Lower lobe of right lung (tissue), 2 donors: Measurements from ENCODE around the gene MYOM1. TPM values are rescaled to one million over a fixed set of nuclear protein-coding genes. Genes with fewer than 3 reads are reported as not detected.

Source experiments
- ATAC-seq, 2 donors: fragments of 200-7000 bp; cut with Tn5 transposase; one replicate each; pipeline ENCODE4 v1.9.1; 2020 to 2022; ENCODE audit warnings: mild to moderate bottlenecking in 2 of 2, moderate library complexity in 2 of 2
- DNase-seq: peaks from one replicate; pipeline ENCODE4 v3.0.0-alpha.2; 2020
- H3K27ac ChIP-seq: fragments of 200-600 bp; one replicate; pipeline ENCODE4 v1.8.0; 2022
- H3K27me3 ChIP-seq: fragments of 200-600 bp; one replicate; pipeline ENCODE4 v1.8.0; 2022; ENCODE audit warnings: low read depth
- H3K36me3 ChIP-seq: fragments of 200-600 bp; one replicate; pipeline ENCODE4 v1.8.0; 2022; ENCODE audit warnings: mild to moderate bottlenecking
- H3K4me1 ChIP-seq: fragments of 200-600 bp; one replicate; pipeline ENCODE4 v1.8.0; 2022
- H3K4me3 ChIP-seq: fragments of 200-600 bp; one replicate; pipeline ENCODE4 v1.8.0; 2022; ENCODE audit warnings: mild to moderate bottlenecking
- H3K9me3 ChIP-seq: fragments of 200-600 bp; one replicate; pipeline ENCODE4 v1.8.0; 2022
- intact Hi-C: fragments of 100-400 bp; cut with DNase I; formaldehyde crosslinking; loops from one replicate; pipeline ENCODE4 v1.11.0; 2022
- total RNA-seq: library from RNA; stranded (reverse); fragmentation: NEBNext Ultra II Directional; extraction: Animal tissue kit (Norgen Biotek cat#: 25700); gene quantifications from one replicate; pipeline ENCODE4 v1.2.1, GENCODE V29; 2021
- TF ChIP-seq, protein P1 (sequence below): fragments of 200-600 bp; IDR thresholded peaks from one replicate; pipeline ENCODE4 v1.8.0; 2022; ENCODE audit warnings: antibody characterized with exemption, mild to moderate bottlenecking
- donor health status: DM: no; HTN: yes; CAD: no; lungs with severe emphysema.

MYOM1 gene
- total RNA-seq, 1 donor from 2014 or later, result 5.0 TPM

- H3K36me3 ChIP-seq, result no peaks in the 10 kb centered on the region
- peak overlapping the region; percentile 31 for H3K4me3 ChIP-seq
- no peaks in the 10 kb centered on the region for H3K27me3 ChIP-seq
- TF ChIP-seq, protein P1, sequence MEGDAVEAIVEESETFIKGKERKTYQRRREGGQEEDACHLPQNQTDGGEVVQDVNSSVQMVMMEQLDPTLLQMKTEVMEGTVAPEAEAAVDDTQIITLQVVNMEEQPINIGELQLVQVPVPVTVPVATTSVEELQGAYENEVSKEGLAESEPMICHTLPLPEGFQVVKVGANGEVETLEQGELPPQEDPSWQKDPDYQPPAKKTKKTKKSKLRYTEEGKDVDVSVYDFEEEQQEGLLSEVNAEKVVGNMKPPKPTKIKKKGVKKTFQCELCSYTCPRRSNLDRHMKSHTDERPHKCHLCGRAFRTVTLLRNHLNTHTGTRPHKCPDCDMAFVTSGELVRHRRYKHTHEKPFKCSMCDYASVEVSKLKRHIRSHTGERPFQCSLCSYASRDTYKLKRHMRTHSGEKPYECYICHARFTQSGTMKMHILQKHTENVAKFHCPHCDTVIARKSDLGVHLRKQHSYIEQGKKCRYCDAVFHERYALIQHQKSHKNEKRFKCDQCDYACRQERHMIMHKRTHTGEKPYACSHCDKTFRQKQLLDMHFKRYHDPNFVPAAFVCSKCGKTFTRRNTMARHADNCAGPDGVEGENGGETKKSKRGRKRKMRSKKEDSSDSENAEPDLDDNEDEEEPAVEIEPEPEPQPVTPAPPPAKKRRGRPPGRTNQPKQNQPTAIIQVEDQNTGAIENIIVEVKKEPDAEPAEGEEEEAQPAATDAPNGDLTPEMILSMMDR, result no peak
- ATAC-seq (peak; percentile 94 to 95), DNase-seq (peak; percentile 52)
- H3K9me3 ChIP-seq, result no peaks in the 10 kb centered on the region
- intact Hi-C loops, result no loop called here
- H3K4me1 ChIP-seq, result no peaks in the 10 kb centered on the region
- no peak overlapping the region for H3K27ac ChIP-seq
Observed at GRCh38 chr18:3230401-3231334, 10.9 kb upstream of the MYOM1 start.

DNA sequence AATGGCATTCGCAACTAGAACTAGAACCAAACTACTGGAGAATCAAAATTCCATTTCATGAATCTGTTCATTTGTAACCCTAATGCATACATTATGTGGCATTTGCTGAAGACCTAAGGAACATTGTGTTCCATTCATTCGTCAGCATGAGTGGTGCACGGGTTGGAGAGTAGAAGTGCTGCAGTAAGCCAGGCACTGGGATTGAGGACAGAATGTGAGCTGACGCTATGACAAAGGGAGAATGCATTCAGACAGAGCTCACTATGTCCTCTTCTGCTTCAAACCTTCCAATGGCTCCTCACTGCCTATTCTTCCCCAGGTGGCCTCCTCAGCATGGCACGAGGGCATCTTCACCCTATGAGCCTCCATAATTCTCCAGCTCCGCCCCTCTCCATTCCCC lies 6.3 kb upstream of the MYOM1 start:
- intact Hi-C loops, result no loop called here
- DNase-seq (no peak), ATAC-seq (no peak)
- H3K36me3 ChIP-seq, result no peaks in the 10 kb centered on the region
- no peaks in the 10 kb centered on the region for H3K9me3 ChIP-seq
- no peak overlapping the region for H3K4me3 ChIP-seq
- no peak overlapping the region for H3K27ac ChIP-seq
- no peaks in the 10 kb centered on the region for H3K4me1 ChIP-seq
- TF ChIP-seq, protein P1, result no peak
- no peaks in the 10 kb centered on the region for H3K27me3 ChIP-seq

DNA sequence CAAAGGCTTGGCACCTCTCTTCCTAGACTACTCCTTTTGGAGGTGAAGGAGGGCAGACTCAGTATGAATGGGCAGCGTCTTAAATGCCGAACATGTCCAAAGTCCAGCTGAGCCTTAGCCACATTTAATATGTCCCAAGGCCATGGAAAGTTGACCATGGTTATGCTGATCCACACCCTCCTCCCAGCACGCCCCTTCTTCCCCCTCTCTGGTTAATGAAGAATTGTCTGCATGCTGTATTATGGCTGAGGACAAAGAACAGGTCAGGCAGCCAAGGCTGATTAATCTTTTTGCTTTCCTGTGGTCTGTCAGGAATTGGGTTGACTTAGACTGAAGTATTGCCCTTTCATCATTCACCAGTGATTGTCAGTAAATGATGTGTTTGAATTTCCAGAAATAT lies 5.8 kb upstream of the MYOM1 start:
- DNase-seq, result no peak
- Histone ChIP-seq H3K36me3 (no peaks in the 10 kb centered on the region), H3K27ac (no peak overlapping the region), H3K4me3 (no peak overlapping the region), H3K9me3 (no peaks in the 10 kb centered on the region), H3K27me3 (no peaks in the 10 kb centered on the region), H3K4me1 (no peaks in the 10 kb centered on the region)
- TF ChIP-seq, protein P1, result no peak
- no peak for ATAC-seq
- intact Hi-C loops, result no loop called here

DNA sequence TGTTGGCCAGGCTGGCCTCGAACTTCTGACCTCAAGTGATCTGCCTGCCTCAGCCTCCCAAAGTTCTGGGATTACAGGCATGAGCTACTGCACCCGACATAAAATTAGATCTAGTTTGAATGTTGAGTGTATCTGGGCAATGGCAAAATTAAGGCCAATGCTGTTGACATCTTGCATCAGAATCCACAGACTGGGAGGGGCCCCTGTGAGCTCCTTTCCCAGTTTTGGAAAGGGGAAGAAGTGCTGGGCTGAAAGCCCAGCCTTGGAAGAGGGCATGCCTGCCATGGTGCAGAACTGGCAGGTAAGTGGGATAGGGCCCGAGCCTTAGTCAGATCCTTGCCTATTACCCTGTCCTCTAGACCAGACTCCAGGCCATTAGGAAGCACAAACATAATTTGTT lies 4.5 kb upstream of the MYOM1 start:
- TF ChIP-seq, protein P1, result no peak
- Histone ChIP-seq H3K27me3 (no peaks in the 10 kb centered on the region), H3K36me3 (no peaks in the 10 kb centered on the region), H3K27ac (no peak overlapping the region), H3K4me3 (no peak overlapping the region), H3K4me1 (no peaks in the 10 kb centered on the region), H3K9me3 (no peaks in the 10 kb centered on the region)
- ATAC-seq, result no peak
- DNase-seq, result no peak
- intact Hi-C loops, result no loop called here

- H3K27ac ChIP-seq, result no peak overlapping the region
- no peaks in the 10 kb centered on the region for H3K36me3 ChIP-seq
- intact Hi-C loops, result no loop called here
- TF ChIP-seq, protein P1, result no peak
- ATAC-seq (no peak), DNase-seq (no peak)
- no peaks in the 10 kb centered on the region for H3K9me3 ChIP-seq
- H3K27me3 ChIP-seq, result no peaks in the 10 kb centered on the region
- H3K4me1 ChIP-seq, result no peaks in the 10 kb centered on the region
- H3K4me3 ChIP-seq, result no peak overlapping the region
Observed at GRCh38 chr18:3223356-3223755, 3.6 kb upstream of the MYOM1 start.
